T-helper 2 cell treated with Interferon-gamma antibody and Interleukin-4, amounts not matched to agents 5 μg/mL and 100 μg/mL, for 36 hours (primary cell): Measurements from ENCODE around the gene H6PD.

ENCODE experiments used
- DNase-seq: peaks from one replicate; pipeline ENCODE4 v3.0.0; 2021; ENCODE audit warnings: low spot score
- H3K27ac Mint-ChIP-seq: one replicate; pipeline ENCODE4 v1.8.0; 2021; ENCODE audit warnings: mild to moderate bottlenecking, mixed read lengths
- H3K27me3 Mint-ChIP-seq: one replicate; pipeline ENCODE4 v1.8.0; 2021; ENCODE audit warnings: low read depth, mixed read lengths
- H3K36me3 Mint-ChIP-seq: one replicate; pipeline ENCODE4 v1.8.0; 2021; ENCODE audit warnings: low read depth, mixed read lengths
- H3K4me1 Mint-ChIP-seq: one replicate; pipeline ENCODE4 v1.8.0; 2021; ENCODE audit warnings: low read depth, mixed read lengths
- H3K4me3 Mint-ChIP-seq: one replicate; pipeline ENCODE4 v1.8.0; 2022; ENCODE audit warnings: mild to moderate bottlenecking, moderate library complexity, mixed read lengths
- H3K9me3 Mint-ChIP-seq: one replicate; pipeline ENCODE4 v1.8.0; 2021; ENCODE audit warnings: mixed read lengths

H6PD gene

GRCh38 chr1:9249534-9250410, 15.2 kb downstream of the H6PD start:
- DNase-seq: peak; percentile 23
- Mint-ChIP-seq H3K9me3 (no peaks in the 10 kb centered on the region), H3K36me3 (peaks cover 21% of the 10 kb centered on the region), H3K27me3 (no peaks in the 10 kb centered on the region), H3K4me1 (peaks cover 19% of the 10 kb centered on the region), H3K4me3 (no peak overlapping the region), H3K27ac (no peak overlapping the region)

- Mint-ChIP-seq H3K4me3 (no peak overlapping the region), H3K4me1 (peaks cover 12% of the 10 kb centered on the region), H3K27me3 (no peaks in the 10 kb centered on the region), H3K9me3 (no peaks in the 10 kb centered on the region), H3K36me3 (peaks cover 19% of the 10 kb centered on the region), H3K27ac (no peak overlapping the region)
- no peak for DNase-seq
Measured at GRCh38 chr1:9250411-9251381, 16.1 kb downstream of the H6PD start.

GRCh38 chr1:9251501-9251900, 16.9 kb downstream of the H6PD start:
- DNase-seq: no peak
- H3K36me3 Mint-ChIP-seq: peaks cover 12% of the 10 kb centered on the region
- no peaks in the 10 kb centered on the region for H3K27me3 Mint-ChIP-seq
- no peak overlapping the region for H3K4me3 Mint-ChIP-seq
- H3K4me1 Mint-ChIP-seq: peaks cover 7% of the 10 kb centered on the region
- H3K9me3 Mint-ChIP-seq: no peaks in the 10 kb centered on the region
- no peak overlapping the region for H3K27ac Mint-ChIP-seq

- H3K9me3 Mint-ChIP-seq: peaks cover 5% of the 10 kb centered on the region
- H3K4me1 Mint-ChIP-seq: peaks cover 5% of the 10 kb centered on the region
- peaks cover 14% of the 10 kb centered on the region for H3K36me3 Mint-ChIP-seq
- no peak for DNase-seq
- H3K27me3 Mint-ChIP-seq: no peaks in the 10 kb centered on the region
- H3K4me3 Mint-ChIP-seq: no peak overlapping the region
- no peak overlapping the region for H3K27ac Mint-ChIP-seq
Measured at GRCh38 chr1:9253004-9253403, 18.4 kb downstream of the H6PD start.

GRCh38 chr1:9253453-9254105, 19.0 kb downstream of the H6PD start:
- no peaks in the 10 kb centered on the region for H3K27me3 Mint-ChIP-seq

GRCh38 chr1:9256332-9256731, 21.8 kb downstream of the H6PD start:
- Mint-ChIP-seq H3K9me3 (peaks cover 21% of the 10 kb centered on the region), H3K27me3 (no peaks in the 10 kb centered on the region), H3K27ac (no peak overlapping the region), H3K4me1 (peaks cover 9% of the 10 kb centered on the region), H3K36me3 (peaks cover 41% of the 10 kb centered on the region), H3K4me3 (no peak overlapping the region)
- no peak for DNase-seq

More at GRCh38 chr1:9253453-9254105, 19.0 kb downstream of the H6PD start:
- Mint-ChIP-seq H3K4me3 (no peak overlapping the region), H3K9me3 (peaks cover 10% of the 10 kb centered on the region), H3K36me3 (peaks cover 20% of the 10 kb centered on the region), H3K27ac (no peak overlapping the region), H3K4me1 (peaks cover 5% of the 10 kb centered on the region)
- no peak for DNase-seq

- H3K4me1 Mint-ChIP-seq: peaks cover 12% of the 10 kb centered on the region
- DNase-seq: no peak
- H3K27me3 Mint-ChIP-seq: no peaks in the 10 kb centered on the region
- peaks cover 44% of the 10 kb centered on the region for H3K36me3 Mint-ChIP-seq
- no peak overlapping the region for H3K27ac Mint-ChIP-seq
- no peak overlapping the region for H3K4me3 Mint-ChIP-seq
- peaks cover 21% of the 10 kb centered on the region for H3K9me3 Mint-ChIP-seq
Measured at GRCh38 chr1:9257851-9258250, 23.3 kb downstream of the H6PD start.

GRCh38 chr1:9258629-9259028, 24.1 kb downstream of the H6PD start:
- peaks cover 44% of the 10 kb centered on the region for H3K36me3 Mint-ChIP-seq
- peaks cover 12% of the 10 kb centered on the region for H3K4me1 Mint-ChIP-seq
- H3K27ac Mint-ChIP-seq: peak overlapping the region; percentile 23
- no peaks in the 10 kb centered on the region for H3K27me3 Mint-ChIP-seq
- DNase-seq: no peak
- H3K4me3 Mint-ChIP-seq: no peak overlapping the region
- H3K9me3 Mint-ChIP-seq: peaks cover 21% of the 10 kb centered on the region

- Mint-ChIP-seq H3K27me3 (no peaks in the 10 kb centered on the region), H3K4me1 (peaks cover 10% of the 10 kb centered on the region), H3K36me3 (peaks cover 46% of the 10 kb centered on the region), H3K27ac (peak overlapping the region; percentile 6), H3K9me3 (peaks cover 21% of the 10 kb centered on the region), H3K4me3 (no peak overlapping the region)
- DNase-seq: no peak
Measured at GRCh38 chr1:9260059-9260766, 25.6 kb downstream of the H6PD start.

- H3K27ac Mint-ChIP-seq: no peak overlapping the region
- H3K4me1 Mint-ChIP-seq: peaks cover 10% of the 10 kb centered on the region
- H3K9me3 Mint-ChIP-seq: peaks cover 21% of the 10 kb centered on the region
- H3K4me3 Mint-ChIP-seq: no peak overlapping the region
- H3K36me3 Mint-ChIP-seq: peaks cover 49% of the 10 kb centered on the region
- no peak for DNase-seq
- H3K27me3 Mint-ChIP-seq: no peaks in the 10 kb centered on the region
Measured at GRCh38 chr1:9261496-9261895, 26.9 kb downstream of the H6PD start.

- H3K4me1 Mint-ChIP-seq: peaks cover 15% of the 10 kb centered on the region
- no peak overlapping the region for H3K4me3 Mint-ChIP-seq
- no peaks in the 10 kb centered on the region for H3K27me3 Mint-ChIP-seq
- H3K36me3 Mint-ChIP-seq: peaks cover 47% of the 10 kb centered on the region
- no peak for DNase-seq
- no peak overlapping the region for H3K27ac Mint-ChIP-seq
- H3K9me3 Mint-ChIP-seq: peaks cover 21% of the 10 kb centered on the region
Measured at GRCh38 chr1:9262096-9262986, 27.8 kb downstream of the H6PD start.

- Mint-ChIP-seq H3K9me3 (peaks cover 13% of the 10 kb centered on the region), H3K4me3 (no peak overlapping the region), H3K27ac (no peak overlapping the region), H3K36me3 (peaks cover 40% of the 10 kb centered on the region), H3K4me1 (peaks cover 18% of the 10 kb centered on the region), H3K27me3 (no peaks in the 10 kb centered on the region)
- no peak for DNase-seq
Measured at GRCh38 chr1:9263276-9263855, 28.8 kb downstream of the H6PD start.
